ENCODE data around the gene KCNIP1.

The KCNIP1 gene

DNA sequence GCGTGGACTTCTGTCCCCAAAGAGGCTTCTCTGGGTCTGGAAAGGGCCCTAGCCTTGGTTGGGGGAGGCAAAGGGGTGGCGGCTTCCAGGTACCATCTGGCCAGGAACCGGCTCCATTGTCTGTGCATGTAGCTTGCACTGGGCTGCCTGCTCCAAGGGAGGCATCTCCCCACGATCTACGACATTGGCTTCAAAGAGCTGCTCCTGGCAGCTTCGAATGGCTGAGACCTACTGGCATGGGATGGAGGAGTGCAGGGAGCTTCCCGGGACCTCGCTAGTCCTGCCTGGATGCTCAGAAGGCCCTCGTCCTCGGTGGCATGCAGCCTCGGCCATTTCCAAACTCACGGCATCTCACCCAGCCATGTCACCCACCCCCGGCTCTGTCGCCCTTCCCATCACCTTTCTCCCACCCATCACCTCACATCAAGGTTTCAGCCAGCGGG is 137.8 kb downstream of the KCNIP1 start:
- ChIA-PET CTCF (interaction anchor here (1.1 to 1.7 kb wide), 3 partner anchors 8 to 206 kb away, joined by 3 read pairs; no protein-coding TSS in a partner anchor), POLR2A (no interaction called here)
- TF ChIP-seq, protein P1, sequence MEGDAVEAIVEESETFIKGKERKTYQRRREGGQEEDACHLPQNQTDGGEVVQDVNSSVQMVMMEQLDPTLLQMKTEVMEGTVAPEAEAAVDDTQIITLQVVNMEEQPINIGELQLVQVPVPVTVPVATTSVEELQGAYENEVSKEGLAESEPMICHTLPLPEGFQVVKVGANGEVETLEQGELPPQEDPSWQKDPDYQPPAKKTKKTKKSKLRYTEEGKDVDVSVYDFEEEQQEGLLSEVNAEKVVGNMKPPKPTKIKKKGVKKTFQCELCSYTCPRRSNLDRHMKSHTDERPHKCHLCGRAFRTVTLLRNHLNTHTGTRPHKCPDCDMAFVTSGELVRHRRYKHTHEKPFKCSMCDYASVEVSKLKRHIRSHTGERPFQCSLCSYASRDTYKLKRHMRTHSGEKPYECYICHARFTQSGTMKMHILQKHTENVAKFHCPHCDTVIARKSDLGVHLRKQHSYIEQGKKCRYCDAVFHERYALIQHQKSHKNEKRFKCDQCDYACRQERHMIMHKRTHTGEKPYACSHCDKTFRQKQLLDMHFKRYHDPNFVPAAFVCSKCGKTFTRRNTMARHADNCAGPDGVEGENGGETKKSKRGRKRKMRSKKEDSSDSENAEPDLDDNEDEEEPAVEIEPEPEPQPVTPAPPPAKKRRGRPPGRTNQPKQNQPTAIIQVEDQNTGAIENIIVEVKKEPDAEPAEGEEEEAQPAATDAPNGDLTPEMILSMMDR (IDR thresholded peaks at IDR 0.05; ENCODE audit: control extremely low read depth, extremely low read depth, low read depth, missing control alignments) = no peak

DNA sequence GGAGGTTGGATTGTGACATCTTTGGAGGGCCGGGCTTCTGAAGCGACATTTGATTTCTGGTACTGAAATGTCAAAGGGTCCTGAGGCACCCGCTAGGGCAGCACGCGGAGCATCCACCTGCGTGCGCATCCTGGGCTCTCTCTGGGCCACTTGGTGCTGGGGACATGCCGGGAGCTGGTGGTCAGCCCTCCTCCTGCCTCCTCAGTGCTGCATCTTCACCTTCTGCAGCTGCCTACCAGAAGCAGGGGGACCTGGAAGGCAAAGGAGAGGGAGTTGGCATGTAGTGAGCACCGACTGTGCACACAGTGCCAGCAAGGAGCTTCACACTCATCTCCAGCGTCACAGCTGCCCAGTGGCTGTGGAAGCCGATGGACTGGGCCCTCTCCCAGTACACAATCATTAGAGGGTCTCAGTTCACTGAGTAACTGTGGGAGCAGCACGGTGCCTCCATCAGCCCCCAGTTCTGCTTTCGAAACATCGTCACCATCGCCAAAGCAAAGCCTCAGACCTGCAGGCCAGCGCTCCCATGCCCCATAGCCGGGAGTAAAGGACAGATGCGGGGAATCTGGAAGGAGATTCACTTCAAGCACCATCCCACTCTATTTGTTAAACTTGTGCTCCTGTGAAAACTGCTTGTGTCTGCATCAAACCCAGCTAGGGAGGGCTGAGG is 138.4 kb downstream of the KCNIP1 start:
- TF ChIP-seq, protein P1 (IDR thresholded peaks at IDR 0.05; ENCODE audit: control extremely low read depth, extremely low read depth, low read depth, missing control alignments) = no peak
- CTCF ChIA-PET = interaction anchor here (1.5 to 1.7 kb wide), 2 partner anchors 9 to 18 kb away, joined by 3 read pairs; no protein-coding TSS in a partner anchor
- DNase-seq (ENCODE audit: extremely low spot score) = no peak
- POLR2A ChIA-PET = no interaction called here

More for the DNA sequence above, 137.8 kb downstream of the KCNIP1 start:
- no peak for DNase-seq (ENCODE audit: extremely low spot score)

DNA sequence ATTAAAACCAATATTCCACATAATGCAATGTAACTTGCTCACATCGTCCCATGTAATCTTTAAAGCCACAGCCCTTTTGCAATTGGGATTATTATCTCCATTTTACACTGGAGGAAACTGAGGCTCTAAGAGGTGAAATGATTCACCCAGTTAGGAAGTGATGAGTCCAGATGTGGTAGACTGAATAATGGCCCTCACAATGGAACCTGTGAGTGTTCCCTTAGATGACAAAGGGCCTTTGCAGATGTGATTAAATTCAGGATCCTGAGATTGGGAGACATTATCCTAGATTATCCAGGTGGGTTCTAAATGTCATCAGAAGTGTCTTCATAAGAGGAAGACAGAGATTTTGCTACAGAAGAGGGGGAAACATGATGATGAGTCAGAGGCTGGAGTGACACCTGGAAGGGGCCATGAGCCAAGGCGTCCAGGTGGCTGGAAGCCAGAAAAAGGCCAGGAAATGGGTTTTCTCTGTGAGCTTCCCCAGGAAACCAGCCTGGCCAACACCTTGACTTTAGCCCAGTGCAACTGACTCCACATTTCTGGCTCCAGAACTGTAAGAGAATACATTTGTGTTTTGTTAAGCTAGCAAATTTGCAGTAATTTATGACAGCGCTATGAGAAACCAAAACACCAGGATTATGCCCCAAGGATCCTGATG is 139.1 kb downstream of the KCNIP1 start:
- DNase-seq (ENCODE audit: extremely low spot score) = no peak
- TF ChIP-seq, protein P1 (IDR thresholded peaks at IDR 0.05; ENCODE audit: control extremely low read depth, extremely low read depth, low read depth, missing control alignments) = no peak

DNA sequence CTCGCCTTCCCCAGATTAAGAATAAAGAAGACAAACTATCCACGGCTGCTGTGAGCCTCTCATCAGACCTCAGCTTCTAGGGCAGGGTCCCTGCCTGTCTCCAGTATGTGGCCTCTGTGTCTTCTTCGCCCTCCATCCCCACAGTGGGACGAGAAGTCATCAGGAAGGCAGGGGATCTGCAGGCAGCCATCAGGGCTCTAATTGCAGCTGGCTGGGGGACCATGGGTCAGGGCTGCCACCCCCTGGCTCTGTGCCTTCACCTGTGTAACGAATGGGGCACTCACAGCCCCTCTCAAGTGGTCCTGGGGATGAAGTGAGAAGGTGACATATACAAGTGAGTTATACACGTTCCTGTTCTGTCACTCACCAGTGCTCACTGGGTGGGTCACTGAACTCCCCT is 139.8 kb downstream of the KCNIP1 start:
- TF ChIP-seq, protein P1 (IDR thresholded peaks at IDR 0.05; ENCODE audit: control extremely low read depth, extremely low read depth, low read depth, missing control alignments) = no peak
- CTCF ChIA-PET = interaction anchor here (0.9 to 2.2 kb wide), 2 partner anchors 11 to 29 kb away, joined by 3 to 10 read pairs; no protein-coding TSS in a partner anchor
- POLR2A ChIA-PET = no interaction called here
- no peak for DNase-seq (ENCODE audit: extremely low spot score)

More for the DNA sequence above, 139.1 kb downstream of the KCNIP1 start:
- ChIA-PET POLR2A (no interaction called here), CTCF (interaction anchor here (0.9 to 2.2 kb wide), 3 partner anchors 10 to 29 kb away, joined by 3 to 10 read pairs (median 3); no protein-coding TSS in a partner anchor)

DNA sequence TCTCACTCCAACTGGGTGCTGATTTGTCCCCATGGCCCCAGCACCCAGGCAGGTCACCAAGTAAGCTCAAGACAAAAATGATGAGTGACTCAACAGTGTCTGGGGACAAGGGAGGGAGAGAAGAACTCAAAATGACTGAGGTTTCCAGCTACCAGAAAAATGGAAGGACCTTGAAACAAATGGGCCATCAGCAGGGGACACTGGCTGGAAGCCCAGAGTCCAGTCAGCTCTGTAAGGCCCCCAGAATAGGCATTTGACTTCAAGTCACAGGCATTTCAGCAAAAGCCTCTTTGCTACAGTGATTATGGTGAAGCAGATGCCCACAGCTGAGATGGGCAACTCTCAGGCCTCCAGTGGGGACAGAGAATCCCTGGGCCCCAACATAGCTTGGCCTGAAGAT is 140.7 kb downstream of the KCNIP1 start:
- TF ChIP-seq, protein P1 (IDR thresholded peaks at IDR 0.05; ENCODE audit: control extremely low read depth, extremely low read depth, low read depth, missing control alignments) = no peak
- ChIA-PET POLR2A (no interaction called here), CTCF (interaction anchor here (1.0 to 2.2 kb wide), 5 partner anchors 9 to 419 kb away, joined by 3 to 10 read pairs (median 4); no protein-coding TSS in a partner anchor)
- DNase-seq (ENCODE audit: extremely low spot score) = no peak

DNA sequence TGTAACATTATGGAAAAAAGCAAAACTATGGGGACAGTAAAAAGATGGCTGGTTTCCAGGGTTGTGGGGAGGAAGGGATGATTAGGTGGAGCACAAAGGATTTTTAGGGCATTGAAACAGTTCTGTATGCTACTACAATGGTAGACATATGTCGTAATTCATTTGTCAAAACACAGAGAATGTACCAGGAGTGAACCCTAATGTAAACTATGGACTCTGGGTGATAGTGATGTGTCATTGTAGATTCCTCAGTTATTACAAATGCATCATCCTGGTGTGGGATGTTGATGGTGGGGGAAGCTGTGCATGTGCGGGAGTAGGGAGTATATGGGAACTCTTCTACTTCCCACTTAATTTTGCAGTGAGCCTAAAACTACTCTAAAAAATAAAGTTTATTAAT is 144.7 kb downstream of the KCNIP1 start:
- ChIA-PET POLR2A (no interaction called here), CTCF (interaction anchor here (1.6 kb wide), 1 partner anchor 10 kb away, joined by 7 read pairs; no protein-coding TSS in a partner anchor)
- TF ChIP-seq, protein P1 (IDR thresholded peaks at IDR 0.05; ENCODE audit: control extremely low read depth, extremely low read depth, low read depth, missing control alignments) = no peak
- no peak for DNase-seq (ENCODE audit: extremely low spot score)

Data from GM10248 (cell line).